AG09309 (cell line): ENCODE measurements around the gene STX16.

Experiments
- DNase-seq: peaks from one replicate; pipeline ENCODE4 v3.0.0-alpha.2; 2010; ENCODE audit warnings: low read depth
- H3K4me3 ChIP-seq: 2 replicates; pipeline ENCODE4 v1.5.1; 2011; ENCODE audit warnings: mild to moderate bottlenecking, low read depth, low read length, moderate library complexity; ENCODE audit not compliant: control insufficient read depth
- CTCF ChIP-seq: IDR thresholded peaks from 2 replicates; pipeline ENCODE4 v1.5.1; 2011; ENCODE audit warnings: mild to moderate bottlenecking, low read depth, low read length, inconsistent platforms; ENCODE audit not compliant: insufficient read depth, control insufficient read depth; ENCODE audit errors: missing control alignments

STX16 gene

DNA sequence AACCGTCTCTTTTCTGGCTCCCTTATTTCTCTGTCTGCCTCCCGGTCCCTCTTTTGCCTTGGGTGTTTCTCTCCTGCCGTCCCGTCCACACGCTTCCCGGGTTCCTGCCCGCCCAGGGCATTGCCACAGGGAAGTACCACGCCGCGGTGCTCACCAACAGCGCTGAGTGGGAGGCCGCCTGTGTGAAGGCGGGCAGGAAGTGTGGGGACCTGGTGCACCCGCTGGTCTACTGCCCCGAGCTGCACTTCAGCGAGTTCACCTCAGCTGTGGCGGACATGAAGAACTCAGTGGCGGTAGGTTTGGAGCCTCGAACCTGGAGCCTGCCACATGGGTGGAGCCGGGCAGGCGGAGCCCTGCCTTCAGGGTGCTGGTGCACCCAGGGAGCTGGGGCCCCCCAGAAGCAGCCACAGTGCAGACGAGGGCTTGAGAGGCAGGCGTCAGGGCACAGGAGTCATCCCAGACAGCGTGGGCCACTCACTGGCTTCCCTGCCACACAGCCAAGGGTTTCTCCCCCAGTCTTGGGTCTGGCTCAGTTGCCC lies 62.8 kb downstream of the STX16 start:
- H3K4me3 ChIP-seq, result no peak overlapping the region
- TF ChIP-seq CTCF, result no peak
- no peak for DNase-seq

GRCh38 chr20:58714340-58714922 lies 63.3 kb downstream of the STX16 start:
- no peak for DNase-seq
- no peak for TF ChIP-seq CTCF
- no peak overlapping the region for H3K4me3 ChIP-seq

DNA sequence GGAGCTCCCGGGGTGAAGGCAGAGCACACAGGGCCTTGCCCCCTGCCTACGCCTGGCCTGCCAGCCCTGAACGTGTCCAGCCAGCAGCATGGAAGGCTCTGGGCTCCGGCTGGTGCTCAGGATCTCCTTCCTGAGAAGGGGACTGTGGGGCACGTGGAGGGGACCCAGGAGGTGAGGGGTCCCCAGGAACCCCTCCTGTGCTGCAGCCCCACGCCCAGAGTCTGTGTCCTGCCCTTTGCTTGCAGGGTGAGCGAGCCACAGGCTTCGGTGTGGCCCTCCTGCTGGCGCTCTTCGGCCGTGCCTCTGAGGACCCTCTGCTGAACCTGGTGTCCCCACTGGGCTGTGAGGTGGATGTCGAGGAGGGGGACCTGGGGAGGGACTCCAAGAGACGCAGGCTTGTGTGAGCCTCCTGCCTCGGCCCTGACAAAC lies 63.9 kb downstream of the STX16 start:
- TF ChIP-seq CTCF, result no peak
- no peak for DNase-seq
- no peak overlapping the region for H3K4me3 ChIP-seq

- no peak overlapping the region for H3K4me3 ChIP-seq
- no peak for TF ChIP-seq CTCF
- DNase-seq, result no peak
These were observed 64.3 kb downstream of the STX16 start for GRCh38 chr20:58715391-58715800.

- TF ChIP-seq CTCF, result no peak
- no peak for DNase-seq
These were observed 64.9 kb downstream of the STX16 start for GRCh38 chr20:58715801-58716475.

GRCh38 chr20:58716476-58717277 lies 65.6 kb downstream of the STX16 start:
- DNase-seq, result no peak
- no peak for TF ChIP-seq CTCF
- no peak overlapping the region for H3K4me3 ChIP-seq

More at GRCh38 chr20:58715801-58716475, 64.9 kb downstream of the STX16 start:
- H3K4me3 ChIP-seq, result no peak overlapping the region
